Measurements from ENCODE around the gene PPP1R2C.

The PPP1R2C gene

DNA sequence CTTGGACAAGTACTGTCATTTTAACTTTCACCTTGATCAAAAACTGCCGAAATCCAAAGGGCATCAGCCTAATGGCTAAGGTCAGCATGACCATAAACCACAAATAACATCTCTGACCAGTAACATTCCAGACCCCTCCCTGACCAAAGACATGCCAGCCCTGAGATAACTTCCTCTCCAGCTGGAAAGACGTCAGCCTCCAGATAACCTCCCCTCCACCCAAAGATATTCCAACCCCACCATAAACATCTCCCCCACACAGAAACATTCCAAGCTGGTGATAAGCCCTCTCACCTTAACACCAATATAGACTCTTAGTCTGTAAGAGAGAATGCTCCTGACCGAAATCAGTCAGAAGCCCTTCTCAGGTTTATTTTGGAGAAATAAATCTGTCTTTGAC is 7.4 kb downstream of the PPP1R2C start:
- Histone ChIP-seq H3F3A (ENCODE audit: low read depth) (no peaks in the 10 kb centered on the region), H3K9me3 (ENCODE audit: insufficient read depth, low read depth, low read length) (no peaks in the 10 kb centered on the region), H3K9me2 (replicated peaks; ENCODE audit: low read depth, low read length) (no peaks in the 10 kb centered on the region), H3K79me2 (ENCODE audit: insufficient read depth, low read length) (no peaks in the 10 kb centered on the region), H4K20me1 (ENCODE audit: insufficient read depth, low read length, poor library complexity, severe bottlenecking) (no peaks in the 10 kb centered on the region), H3K4me1 (ENCODE audit: insufficient read depth, low read length, poor library complexity, severe bottlenecking) (no peaks in the 10 kb centered on the region), H2AFZ (ENCODE audit: low read length) (no peak overlapping the region), H3K27me3 (ENCODE audit: insufficient read depth, low read length, poor library complexity, severe bottlenecking) (no peaks in the 10 kb centered on the region), H3K4me3 (ENCODE audit: low read length, poor library complexity, severe bottlenecking) (no peak overlapping the region), H3K9ac (ENCODE audit: low read depth, low read length, poor library complexity, severe bottlenecking) (no peak overlapping the region), H3K4me2 (ENCODE audit: low read depth, low read length, poor library complexity, severe bottlenecking) (no peak overlapping the region), H3K36me3 (ENCODE audit: insufficient read depth, low read length) (no peaks in the 10 kb centered on the region)
- TF ChIP-seq CTCF (conservative IDR thresholded peaks at IDR 0.05; ENCODE audit: low read length) (no peak), EZH2phosphoT487 (IDR thresholded peaks at IDR 0.05; ENCODE audit: borderline replicate concordance) (no peak)

DNA sequence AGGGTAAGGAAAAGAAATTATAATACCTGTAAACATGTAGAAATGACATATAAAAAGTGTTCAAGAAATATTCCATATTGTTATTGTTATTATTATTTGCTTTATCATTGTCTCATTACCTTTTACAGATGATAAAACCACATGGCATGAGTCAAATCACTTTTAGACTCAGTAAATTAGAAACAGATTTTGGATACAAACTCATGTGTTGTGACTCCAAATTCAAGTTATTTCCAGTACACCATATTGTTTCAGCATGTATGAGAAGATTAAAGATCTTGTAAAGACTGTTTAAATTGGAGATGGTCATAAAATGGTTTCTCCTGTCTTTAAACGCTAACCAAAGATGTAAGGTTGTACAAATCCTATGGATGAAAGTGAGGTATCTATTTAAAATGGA is 18.1 kb downstream of the PPP1R2C start:
- Histone ChIP-seq H3K4me2 (ENCODE audit: low read depth, low read length, poor library complexity, severe bottlenecking) (no peak overlapping the region), H3K9ac (ENCODE audit: low read depth, low read length, poor library complexity, severe bottlenecking) (no peak overlapping the region), H3K79me2 (ENCODE audit: insufficient read depth, low read length) (no peaks in the 10 kb centered on the region), H3K9me3 (ENCODE audit: insufficient read depth, low read depth, low read length) (no peaks in the 10 kb centered on the region), H3K27me3 (ENCODE audit: insufficient read depth, low read length, poor library complexity, severe bottlenecking) (no peaks in the 10 kb centered on the region), H4K20me1 (ENCODE audit: insufficient read depth, low read length, poor library complexity, severe bottlenecking) (no peaks in the 10 kb centered on the region), H3K4me3 (ENCODE audit: low read length, poor library complexity, severe bottlenecking) (no peak overlapping the region), H3K4me1 (ENCODE audit: insufficient read depth, low read length, poor library complexity, severe bottlenecking) (no peaks in the 10 kb centered on the region), H3K9me2 (replicated peaks; ENCODE audit: low read depth, low read length) (no peaks in the 10 kb centered on the region), H2AFZ (ENCODE audit: low read length) (no peak overlapping the region), H3K36me3 (ENCODE audit: insufficient read depth, low read length) (no peaks in the 10 kb centered on the region), H3F3A (ENCODE audit: low read depth) (no peaks in the 10 kb centered on the region)
- no peak for TF ChIP-seq EZH2phosphoT487 (IDR thresholded peaks at IDR 0.05; ENCODE audit: borderline replicate concordance)

DNA sequence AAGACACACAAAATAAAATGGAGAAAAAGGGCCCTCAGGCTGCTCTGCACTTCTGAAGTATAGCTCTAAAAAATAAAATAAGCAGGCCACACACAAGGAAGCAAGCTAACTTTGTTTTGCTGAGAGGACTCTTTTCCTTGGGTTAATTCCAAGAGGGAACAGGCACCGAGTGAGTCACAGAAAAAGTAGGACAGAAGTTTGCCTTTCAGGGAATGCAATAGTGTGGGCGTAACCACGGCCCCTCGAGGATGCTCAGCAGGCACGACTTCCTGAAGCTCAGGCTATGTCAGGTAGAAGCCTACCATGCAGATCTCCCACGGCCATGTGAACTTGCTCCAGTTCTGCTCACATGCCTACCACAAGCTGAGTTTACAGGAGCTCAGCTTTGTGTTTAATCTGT is 22.1 kb downstream of the PPP1R2C start:
- no peaks in the 10 kb centered on the region for H3K9me2 ChIP-seq (replicated peaks; ENCODE audit: low read depth, low read length)
- no peaks in the 10 kb centered on the region for H3K9me3 ChIP-seq (ENCODE audit: insufficient read depth, low read depth, low read length)
- H2AFZ ChIP-seq (ENCODE audit: low read length): no peak overlapping the region
- no peaks in the 10 kb centered on the region for H3F3A ChIP-seq (ENCODE audit: low read depth)
- no peak overlapping the region for H3K4me3 ChIP-seq (ENCODE audit: low read length, poor library complexity, severe bottlenecking)
- H3K79me2 ChIP-seq (ENCODE audit: insufficient read depth, low read length): no peaks in the 10 kb centered on the region
- H3K4me2 ChIP-seq (ENCODE audit: low read depth, low read length, poor library complexity, severe bottlenecking): no peak overlapping the region
- no peaks in the 10 kb centered on the region for H3K4me1 ChIP-seq (ENCODE audit: insufficient read depth, low read length, poor library complexity, severe bottlenecking)
- H3K27me3 ChIP-seq (ENCODE audit: insufficient read depth, low read length, poor library complexity, severe bottlenecking): no peaks in the 10 kb centered on the region
- no peaks in the 10 kb centered on the region for H4K20me1 ChIP-seq (ENCODE audit: insufficient read depth, low read length, poor library complexity, severe bottlenecking)
- H3K36me3 ChIP-seq (ENCODE audit: insufficient read depth, low read length): no peaks in the 10 kb centered on the region
- TF ChIP-seq EZH2phosphoT487 (IDR thresholded peaks at IDR 0.05; ENCODE audit: borderline replicate concordance) (no peak), CTCF (conservative IDR thresholded peaks at IDR 0.05; ENCODE audit: low read length) (no peak)
- no peak overlapping the region for H3K9ac ChIP-seq (ENCODE audit: low read depth, low read length, poor library complexity, severe bottlenecking)

DNA sequence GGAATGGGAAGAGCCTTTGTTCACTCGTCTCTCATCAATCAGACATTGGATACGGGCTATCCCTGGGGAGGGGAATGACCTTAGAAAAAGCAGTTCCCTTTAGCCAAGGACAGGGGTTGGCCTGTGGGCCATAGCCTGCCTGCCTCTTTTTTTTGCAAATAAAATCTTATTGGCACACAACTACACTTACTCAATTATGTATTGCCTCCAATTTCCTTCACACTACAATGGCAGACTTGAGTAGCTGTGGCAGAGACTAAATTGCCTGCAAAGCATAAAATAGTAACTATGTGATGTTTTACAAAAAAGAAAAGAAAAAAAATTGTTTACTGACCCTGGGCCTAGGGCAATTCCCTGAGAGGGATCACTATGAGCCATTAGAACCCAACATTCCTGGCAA is 23.4 kb downstream of the PPP1R2C start:
- Histone ChIP-seq H3K9me2 (replicated peaks; ENCODE audit: low read depth, low read length) (no peaks in the 10 kb centered on the region), H3K79me2 (ENCODE audit: insufficient read depth, low read length) (no peaks in the 10 kb centered on the region), H3K9me3 (ENCODE audit: insufficient read depth, low read depth, low read length) (no peaks in the 10 kb centered on the region), H3F3A (ENCODE audit: low read depth) (no peaks in the 10 kb centered on the region), H3K4me3 (ENCODE audit: low read length, poor library complexity, severe bottlenecking) (no peak overlapping the region), H4K20me1 (ENCODE audit: insufficient read depth, low read length, poor library complexity, severe bottlenecking) (no peaks in the 10 kb centered on the region), H3K36me3 (ENCODE audit: insufficient read depth, low read length) (no peaks in the 10 kb centered on the region), H3K4me2 (ENCODE audit: low read depth, low read length, poor library complexity, severe bottlenecking) (no peak overlapping the region), H3K4me1 (ENCODE audit: insufficient read depth, low read length, poor library complexity, severe bottlenecking) (no peaks in the 10 kb centered on the region), H3K9ac (ENCODE audit: low read depth, low read length, poor library complexity, severe bottlenecking) (no peak overlapping the region), H2AFZ (ENCODE audit: low read length) (no peak overlapping the region), H3K27me3 (ENCODE audit: insufficient read depth, low read length, poor library complexity, severe bottlenecking) (no peaks in the 10 kb centered on the region)
- TF ChIP-seq EZH2phosphoT487 (IDR thresholded peaks at IDR 0.05; ENCODE audit: borderline replicate concordance) (no peak), CTCF (conservative IDR thresholded peaks at IDR 0.05; ENCODE audit: low read length) (no peak)
